HG03159 (cell line): Measurements from ENCODE around the gene BFSP1.

Experiments used
- ATAC-seq: cut with Tn5 transposase; IDR thresholded peaks from one replicate; pipeline ENCODE4 v1.9.1; 2021; ENCODE audit warnings: mild to moderate bottlenecking, moderate library complexity; ENCODE audit not compliant: unreplicated experiment

BFSP1 gene

DNA sequence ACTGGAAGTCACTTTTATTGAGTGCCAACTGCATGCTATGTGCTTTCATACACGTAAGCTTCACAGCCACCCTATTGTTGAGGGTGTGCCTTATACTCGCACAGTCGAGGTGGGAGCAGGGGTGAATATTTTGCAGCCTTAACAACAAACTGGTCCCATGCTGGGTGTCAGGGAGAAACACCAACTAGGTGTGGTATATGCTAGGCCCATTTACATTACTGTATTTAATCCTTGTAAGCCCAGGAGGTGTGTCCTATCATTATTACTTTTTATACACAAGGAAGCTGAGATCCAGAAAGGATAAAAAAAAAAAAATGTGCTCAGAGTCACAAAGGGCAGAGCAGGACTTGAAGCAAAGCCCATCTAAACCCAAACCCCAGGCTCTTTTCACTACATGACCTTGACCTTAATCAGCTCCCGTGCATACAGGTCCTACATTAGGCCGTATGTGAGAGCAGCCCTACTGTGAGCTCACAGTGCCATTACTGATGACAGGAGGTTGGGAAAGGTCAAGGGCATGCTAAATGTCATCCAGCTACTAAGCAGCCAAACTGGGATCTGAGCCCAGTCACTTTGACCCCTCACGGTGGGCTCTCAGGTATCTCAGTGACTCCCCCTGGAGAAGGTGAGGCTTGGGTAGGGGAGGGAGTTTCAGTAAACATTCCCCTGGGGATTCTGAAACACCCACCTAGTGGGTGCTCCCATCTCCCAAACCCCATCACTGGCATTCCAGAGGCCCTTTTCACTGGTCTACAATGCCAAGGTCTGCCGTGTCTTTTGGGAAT lies 61.7 kb downstream of the BFSP1 start:
- no peak for ATAC-seq

DNA sequence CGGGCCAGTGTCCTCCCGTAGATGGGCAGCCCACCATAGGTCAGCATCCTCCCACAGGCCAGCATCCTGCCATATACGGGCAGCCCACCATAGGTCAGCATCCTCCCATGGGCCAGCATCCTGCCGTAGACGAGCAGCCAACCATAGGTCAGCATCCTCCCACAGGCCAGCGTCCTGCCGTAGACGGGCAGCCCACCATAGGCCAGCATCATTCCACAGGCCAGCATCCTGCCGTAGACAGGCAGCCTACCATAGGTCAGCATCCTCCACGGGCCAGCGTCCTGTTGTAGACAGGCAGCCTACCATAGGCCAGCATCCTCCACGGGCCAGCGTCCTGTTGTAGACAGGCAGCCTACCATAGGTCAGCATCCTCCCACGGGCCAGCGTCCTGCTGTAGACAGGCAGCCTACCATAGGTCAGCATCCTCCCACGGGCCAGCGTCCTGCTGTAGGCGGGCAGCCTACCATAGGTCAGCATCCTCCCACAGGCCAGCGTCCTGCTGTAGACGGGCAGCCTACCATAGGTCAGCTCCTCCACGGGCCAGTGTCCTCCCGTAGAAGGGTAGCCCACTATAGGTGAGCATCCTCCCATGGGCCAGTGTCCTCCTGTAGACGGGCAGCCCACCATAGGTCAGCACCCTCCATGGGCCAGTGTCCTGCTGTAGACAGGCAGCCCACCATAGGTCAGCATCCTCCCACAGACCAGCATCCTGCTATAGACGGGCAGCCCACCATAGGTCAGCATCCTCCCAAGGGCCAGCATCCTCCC lies 62.9 kb downstream of the BFSP1 start:
- ATAC-seq = no peak

DNA sequence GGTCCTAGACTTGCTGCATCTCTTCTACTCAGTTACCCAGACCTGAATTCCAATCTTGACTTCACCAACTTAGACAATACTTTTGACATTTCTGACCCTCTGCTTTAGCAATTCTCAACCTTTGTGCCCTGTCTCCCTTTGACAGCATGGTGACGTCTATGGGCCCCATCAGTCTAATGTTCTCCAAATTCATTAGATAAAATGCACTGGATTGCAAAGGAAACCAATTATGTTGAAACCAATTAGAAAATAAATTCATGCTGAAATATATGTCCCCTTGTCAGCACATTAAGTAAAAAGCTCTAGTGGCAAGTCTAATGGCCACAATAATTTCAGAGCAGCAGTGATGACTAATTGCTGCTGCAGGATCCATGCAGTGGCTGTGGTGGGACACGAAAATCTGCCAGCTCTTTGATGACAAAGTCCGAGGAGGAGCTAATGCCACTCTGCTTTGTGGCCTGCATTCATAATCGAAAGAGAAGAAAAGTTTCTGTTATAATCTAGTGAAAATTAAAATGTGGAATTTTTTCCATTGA lies 64.0 kb downstream of the BFSP1 start:
- ATAC-seq = no peak

DNA sequence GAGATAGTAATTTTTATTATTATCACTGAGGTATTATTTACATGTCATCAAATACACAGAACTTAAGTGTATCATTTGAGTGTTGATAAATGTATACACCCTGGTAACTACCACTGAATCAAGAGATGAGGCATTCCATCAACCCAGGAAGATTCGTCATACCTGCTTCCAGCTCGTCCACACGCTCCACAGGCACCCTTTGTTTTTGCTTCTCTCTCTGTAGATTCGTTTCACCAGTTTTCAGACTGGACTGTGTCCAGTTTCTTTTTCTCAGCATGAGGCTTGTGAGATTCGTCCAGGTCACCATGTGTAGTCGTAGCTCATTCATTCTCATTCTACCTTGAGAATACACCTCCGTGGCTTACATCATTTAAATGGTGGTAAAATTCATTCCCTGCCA lies 64.5 kb downstream of the BFSP1 start:
- ATAC-seq = no peak

DNA sequence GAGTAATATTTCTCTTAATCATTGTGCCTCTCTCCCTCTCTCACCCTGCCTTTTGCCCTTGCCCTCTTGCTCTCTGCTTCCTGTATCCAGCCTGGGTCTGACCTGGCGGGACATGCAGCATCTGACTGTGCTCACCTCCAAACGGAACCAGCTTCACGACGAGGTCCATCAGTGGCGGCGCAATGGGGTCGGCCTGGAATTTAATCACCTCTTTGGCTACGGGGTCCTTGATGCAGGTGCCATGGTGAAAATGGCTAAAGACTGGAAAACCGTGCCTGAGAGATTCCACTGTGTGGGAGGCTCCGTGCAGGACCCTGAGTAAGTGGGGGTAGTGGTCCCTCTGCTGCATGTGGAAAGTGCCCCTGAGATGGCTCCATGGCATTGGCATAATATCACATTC lies 65.9 kb downstream of the BFSP1 start:
- no peak for ATAC-seq

DNA sequence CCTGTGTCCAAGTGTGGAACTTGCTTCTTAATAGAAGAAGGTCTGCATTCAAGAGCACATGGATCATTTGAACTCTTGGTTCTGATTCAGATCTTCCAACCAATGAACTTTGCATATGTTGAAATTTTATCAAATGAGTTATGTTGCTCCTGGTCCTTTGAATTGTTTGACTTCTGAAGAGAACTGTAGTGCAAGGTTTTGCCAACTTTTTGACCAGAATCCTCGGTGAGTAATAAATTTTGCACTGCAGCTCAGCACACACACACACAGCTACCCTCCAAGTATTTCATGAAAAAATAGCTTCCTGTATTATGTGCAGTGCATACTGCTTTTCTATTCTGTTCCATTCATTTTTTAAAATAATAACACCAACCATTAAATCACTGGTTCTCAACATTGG lies 67.5 kb downstream of the BFSP1 start:
- no peak for ATAC-seq

DNA sequence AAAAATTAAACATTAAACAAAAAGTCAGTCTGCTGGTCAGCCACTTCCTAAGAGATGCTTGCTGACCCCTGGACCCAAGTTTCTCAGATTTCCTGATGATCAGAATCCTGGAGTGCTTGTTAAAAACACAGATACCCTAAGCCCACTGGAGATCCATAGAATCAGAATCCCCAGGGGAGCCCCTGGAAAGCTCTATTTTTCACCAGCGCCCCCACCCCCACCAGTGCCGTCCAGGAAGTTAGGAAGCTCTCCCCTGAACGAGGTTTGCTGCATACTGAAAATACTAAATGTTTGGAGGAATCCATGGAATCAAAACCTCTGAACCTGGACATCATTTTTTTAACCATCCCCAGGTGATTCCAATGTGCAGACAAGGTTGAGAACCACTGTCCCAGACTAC lies 69.2 kb downstream of the BFSP1 start:
- no peak for ATAC-seq

DNA sequence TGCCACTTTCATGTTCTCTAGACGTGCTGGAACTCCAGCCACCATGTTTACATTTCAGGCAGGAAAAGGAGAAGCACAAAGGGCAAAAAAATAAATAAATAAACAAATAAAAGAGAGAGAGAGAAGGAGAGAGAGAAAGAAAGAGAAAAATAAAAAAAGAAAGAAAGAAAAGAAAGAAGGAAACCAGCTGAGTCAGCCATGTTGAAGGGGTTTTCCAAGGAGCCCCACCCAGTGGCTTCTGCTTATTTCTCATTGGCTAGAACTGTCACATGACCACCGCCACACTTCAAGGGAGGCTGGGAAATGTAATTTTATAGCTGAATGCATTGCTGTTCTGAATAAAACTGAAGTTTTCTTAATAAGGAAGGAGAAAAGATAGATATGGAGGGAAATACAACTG lies 71.1 kb downstream of the BFSP1 start:
- no peak for ATAC-seq

DNA sequence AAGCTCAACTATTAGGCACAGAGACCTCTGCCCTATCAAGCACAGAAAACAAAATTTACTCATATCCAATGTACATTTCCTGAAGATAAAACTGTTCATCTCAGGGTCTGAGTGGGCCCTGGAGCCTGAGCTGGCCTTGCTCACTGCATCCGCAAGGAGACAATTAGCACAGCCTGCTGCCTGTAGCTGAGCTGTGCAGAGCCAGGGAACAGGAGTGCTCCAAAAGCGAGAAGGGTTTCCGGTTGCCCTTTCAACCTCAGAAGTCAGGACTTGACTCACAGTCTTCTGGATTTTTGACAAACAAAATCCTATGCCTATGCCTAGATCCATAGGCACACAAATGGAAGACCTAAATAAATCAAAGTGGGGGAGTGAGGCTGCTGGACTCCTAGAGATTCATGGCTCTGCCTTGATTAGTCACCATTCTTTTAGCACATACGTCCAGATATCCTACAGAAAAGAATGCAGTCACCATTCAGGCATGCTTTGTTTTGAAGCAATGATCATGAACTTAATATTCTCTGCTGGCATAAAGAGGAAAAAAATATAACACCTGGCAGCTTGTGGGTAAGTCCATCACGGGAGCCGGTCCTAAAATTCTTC lies 73.5 kb downstream of the BFSP1 start:
- no peak for ATAC-seq

DNA sequence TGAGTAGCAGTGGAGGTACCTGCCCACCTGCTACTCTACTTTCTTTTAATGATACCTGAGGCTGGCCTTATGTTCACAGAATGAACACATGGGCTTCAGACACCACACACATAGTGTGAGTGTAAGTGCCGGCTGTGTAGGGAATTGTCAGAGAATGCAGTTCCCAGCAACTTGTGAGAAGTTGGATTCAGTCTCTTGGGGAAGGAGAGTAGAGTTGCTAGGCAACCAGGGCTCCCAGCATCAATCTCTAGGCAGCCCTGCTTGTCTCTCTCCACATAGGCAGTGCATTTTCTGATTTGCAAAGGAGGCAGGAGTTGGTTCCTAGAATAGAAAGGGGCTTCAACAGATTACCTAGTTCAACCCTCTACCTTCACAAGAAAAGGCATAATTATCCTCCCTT lies 74.1 kb downstream of the BFSP1 start:
- no peak for ATAC-seq

DNA sequence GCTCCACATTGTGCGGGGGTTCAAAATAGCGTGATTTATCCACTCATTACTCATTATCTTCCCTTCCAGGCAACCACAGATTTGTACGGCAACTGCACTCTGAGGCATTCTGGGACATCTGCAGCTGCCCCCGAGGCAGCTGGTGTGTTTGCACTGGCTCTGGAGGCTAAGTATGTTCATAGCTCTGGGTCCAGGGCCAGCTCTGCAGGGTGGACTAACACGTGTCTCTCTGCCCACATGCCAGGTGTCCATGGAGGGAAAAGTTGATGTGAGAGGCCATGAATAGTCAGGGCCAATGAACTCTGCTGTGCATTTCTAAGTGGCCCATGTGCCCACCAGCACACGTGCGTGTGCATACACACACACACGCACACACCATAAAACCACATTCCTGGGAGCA lies 74.9 kb downstream of the BFSP1 start:
- ATAC-seq = no peak

DNA sequence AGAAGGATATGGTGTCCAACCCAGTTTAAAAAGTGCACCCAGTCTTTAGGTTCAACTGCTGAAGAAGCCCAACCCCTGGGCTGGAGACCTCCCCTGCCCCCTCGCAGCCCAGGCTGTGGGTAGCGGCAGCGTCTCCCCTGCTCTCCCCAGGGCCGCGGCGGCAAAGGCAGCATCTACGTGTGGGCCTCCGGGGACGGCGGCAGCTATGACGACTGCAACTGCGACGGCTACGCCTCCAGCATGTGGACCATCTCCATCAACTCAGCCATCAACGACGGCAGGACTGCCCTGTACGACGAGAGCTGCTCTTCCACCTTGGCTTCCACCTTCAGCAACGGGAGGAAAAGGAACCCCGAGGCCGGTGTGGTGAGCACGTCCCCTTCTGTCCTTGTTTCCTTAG lies 77.6 kb downstream of the BFSP1 start:
- no peak for ATAC-seq

DNA sequence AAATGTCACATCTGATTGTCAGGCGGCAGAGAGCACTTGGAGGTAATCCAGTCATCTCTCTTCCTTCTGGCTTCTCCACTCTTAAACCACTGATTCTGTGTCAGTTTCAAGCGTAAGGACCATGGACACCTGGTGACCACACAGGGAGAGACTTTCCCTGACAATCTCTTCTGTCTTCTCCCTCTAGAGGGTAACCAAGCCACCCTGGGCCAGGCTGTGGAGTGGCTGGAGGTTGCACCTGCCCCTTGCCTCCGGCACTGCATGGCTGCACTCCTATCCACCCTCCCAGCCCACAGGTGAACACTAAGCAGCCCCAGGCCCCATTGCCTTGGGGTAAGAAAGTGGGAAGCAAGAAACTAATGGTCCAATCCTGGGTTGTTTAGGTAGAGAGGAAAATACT lies 78.7 kb downstream of the BFSP1 start:
- no peak for ATAC-seq

DNA sequence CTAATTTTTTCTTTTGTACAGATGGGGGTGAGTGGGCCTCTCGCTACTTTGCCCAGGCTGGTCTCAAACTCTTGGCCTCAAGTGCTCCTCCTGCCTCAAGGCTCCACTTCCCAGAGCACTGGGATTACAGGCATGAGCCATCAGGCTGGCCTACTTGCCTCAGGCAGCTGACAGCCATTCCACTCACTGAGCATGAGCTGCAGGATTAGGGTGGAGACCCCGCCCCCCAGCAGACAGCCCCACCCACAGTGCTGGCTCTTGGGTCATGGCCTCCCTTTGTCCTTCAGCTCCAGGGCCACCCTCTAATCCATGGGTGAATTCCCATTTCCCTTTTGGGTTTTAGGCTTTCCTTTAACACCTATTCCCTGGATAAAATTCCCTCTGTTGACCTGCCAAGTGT lies 82.1 kb downstream of the BFSP1 start:
- ATAC-seq = no peak

DNA sequence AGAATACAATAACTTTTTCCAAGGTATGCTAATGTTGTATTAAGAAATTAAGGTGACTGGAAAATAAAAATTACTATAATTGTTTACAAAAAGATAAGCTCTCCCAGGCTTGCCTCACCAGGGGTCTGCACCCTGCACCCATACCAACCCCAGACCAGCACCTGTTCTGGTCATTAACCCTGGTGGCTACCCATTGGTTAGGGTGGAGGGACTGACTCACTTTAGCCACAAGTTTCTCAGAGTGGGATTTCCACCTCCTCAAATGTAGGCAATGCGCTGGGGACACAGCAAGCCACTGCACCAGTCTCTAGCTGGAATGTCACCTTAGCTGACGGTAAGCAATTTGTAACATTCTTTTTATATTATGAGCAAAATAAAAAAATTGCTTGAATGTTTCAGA lies 83.1 kb downstream of the BFSP1 start:
- ATAC-seq = no peak

DNA sequence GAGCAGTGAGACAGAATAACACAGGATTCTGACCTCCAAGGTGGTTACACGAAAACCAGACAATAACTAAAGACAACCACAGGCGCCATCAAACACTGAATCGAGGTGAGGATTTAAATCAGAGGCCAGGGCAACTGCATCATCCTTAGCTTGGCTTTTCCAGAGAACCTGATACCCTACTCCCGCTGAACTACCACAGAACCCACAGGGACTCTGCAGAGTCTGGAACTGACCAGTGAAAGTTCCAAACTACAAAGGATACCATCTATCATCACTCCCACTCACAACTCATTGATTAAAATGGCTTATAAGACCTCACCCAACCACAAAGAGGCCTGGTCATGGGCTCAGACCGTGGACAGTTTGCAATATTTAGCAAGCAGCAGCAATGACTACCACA lies 85.0 kb downstream of the BFSP1 start:
- no peak for ATAC-seq

DNA sequence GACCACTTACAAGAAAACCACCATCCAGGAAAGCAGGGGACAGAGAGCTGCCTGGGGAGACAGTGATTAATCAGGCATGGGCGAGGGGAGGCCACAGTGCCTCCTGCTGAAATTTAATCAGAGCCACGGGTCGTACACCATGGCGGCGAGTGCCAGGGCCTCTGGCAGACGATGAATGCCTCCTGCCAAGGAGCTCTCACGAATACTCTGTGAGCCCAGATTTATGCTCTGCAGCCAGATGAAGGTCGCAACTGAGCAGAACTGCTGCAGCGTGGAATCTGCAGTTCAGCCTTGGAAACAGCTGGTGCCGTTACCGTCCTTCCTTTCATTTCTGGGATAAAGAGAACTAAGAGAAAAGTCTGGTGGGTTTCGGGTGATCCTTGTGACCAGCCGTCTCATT lies 85.6 kb downstream of the BFSP1 start:
- no peak for ATAC-seq

DNA sequence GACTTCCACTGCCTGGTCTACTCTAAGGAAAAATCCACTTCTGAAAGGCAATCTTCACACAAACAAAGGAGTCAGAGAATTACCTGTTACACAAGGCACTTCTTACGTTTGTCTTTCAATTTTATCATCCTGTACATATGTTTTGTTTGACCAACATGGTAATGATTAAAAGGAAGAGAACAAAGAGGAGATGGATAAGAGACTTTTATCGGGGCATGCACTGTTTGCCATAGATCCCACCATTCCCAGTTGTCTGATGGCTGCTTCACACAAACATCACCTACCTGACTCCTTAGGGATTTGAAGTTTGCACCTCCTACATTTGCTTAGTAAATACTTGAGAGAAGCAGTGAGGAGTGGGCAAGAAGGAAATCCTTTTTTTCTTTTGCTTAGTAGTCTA lies 87.1 kb downstream of the BFSP1 start:
- no peak for ATAC-seq
